Measurements from ENCODE around the gene GUCY1B1.

- TF ChIP-seq POLR2A (IDR thresholded peaks at IDR 0.05) (no peak), CTCF (IDR thresholded peaks at IDR 0.05) (no peak)
Observed at GRCh38 chr4:155741546-155741945, 17.3 kb upstream of the GUCY1B1 start.

Data from esophagus squamous epithelium (tissue), 4 donors.